Stimulated activated naive B cell treated with anti-CD40 and anti-IgM and Interleukin-4, amounts not matched to agents 10 μg/mL and 1 μg/mL and 100 μg/mL, for 72 hours (primary cell): ENCODE measurements around the gene PNMT.

Experiments used
- ATAC-seq, 2 donors: fragments of 150-1000 bp; cut with Tn5 transposase; replicated peaks; 2 replicates each; pipeline ENCODE4 v1.10.0; 2021; ENCODE audit warnings: moderate library complexity in 1 of 2
- DNase-seq: peaks from one replicate; pipeline ENCODE4 v3.0.0; 2021
- H3K27ac Mint-ChIP-seq: one replicate; pipeline ENCODE4 v1.8.0; 2022; ENCODE audit warnings: mild to moderate bottlenecking, mixed read lengths
- H3K27me3 Mint-ChIP-seq, 2 donors: one replicate each; pipeline ENCODE4 v1.8.0; 2022; ENCODE audit warnings: mixed read lengths in 2 of 2
- H3K36me3 Mint-ChIP-seq, 2 donors: one replicate each; pipeline ENCODE4 v1.8.0; 2022; ENCODE audit warnings: mixed read lengths in 2 of 2, mild to moderate bottlenecking in 1 of 2
- H3K4me1 Mint-ChIP-seq, 2 donors: one replicate each; pipeline ENCODE4 v1.8.0; 2022; ENCODE audit warnings: mixed read lengths in 2 of 2, mild to moderate bottlenecking in 1 of 2
- H3K4me3 Mint-ChIP-seq, 2 donors: one replicate each; pipeline ENCODE4 v1.8.0; 2022; ENCODE audit warnings: mild to moderate bottlenecking in 2 of 2, mixed read lengths in 2 of 2, moderate library complexity in 1 of 2
- H3K9me3 Mint-ChIP-seq, 2 donors: one replicate each; pipeline ENCODE4 v1.8.0; 2022; ENCODE audit warnings: mixed read lengths in 2 of 2, mild to moderate bottlenecking in 1 of 2

Gene PNMT

GRCh38 chr17:39653662-39654331, 14.5 kb upstream of the PNMT start:
- no peaks in the 10 kb centered on the region for H3K27me3 Mint-ChIP-seq
- H3K4me3 Mint-ChIP-seq, result no peak overlapping the region
- ATAC-seq (peak; percentile 83 to 86), DNase-seq (no peak)
- no peak overlapping the region for H3K27ac Mint-ChIP-seq
- H3K36me3 Mint-ChIP-seq, result peaks cover 29 to 53% of the 10 kb centered on the region in 2 donors
- peaks cover 39 to 76% of the 10 kb centered on the region in 2 donors for H3K4me1 Mint-ChIP-seq
- no peaks in the 10 kb centered on the region for H3K9me3 Mint-ChIP-seq

DNA sequence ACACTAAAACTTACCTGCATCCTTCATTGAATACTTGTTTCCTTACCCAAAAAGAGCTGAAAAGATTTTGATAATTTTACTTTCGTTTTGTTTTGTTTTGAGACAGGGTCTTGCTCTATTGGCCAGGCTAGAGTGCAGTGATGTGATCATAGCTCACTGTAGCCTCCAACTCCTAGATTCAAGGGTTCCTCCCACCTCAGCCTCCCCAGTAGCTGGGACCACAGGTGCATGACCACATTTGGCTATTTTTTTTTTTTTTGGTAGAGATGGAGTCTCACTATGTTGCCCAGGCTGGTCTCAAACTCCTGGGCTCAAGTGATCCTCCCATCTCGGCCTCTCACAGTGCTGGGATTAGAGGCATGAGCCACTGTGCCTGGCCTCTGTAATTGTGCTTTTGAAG, 13.1 kb upstream of the PNMT start:
- ATAC-seq (no peak), DNase-seq (no peak)
- H3K4me1 Mint-ChIP-seq, result peaks cover 49 to 82% of the 10 kb centered on the region in 2 donors
- H3K36me3 Mint-ChIP-seq, result peaks cover 26 to 56% of the 10 kb centered on the region in 2 donors
- no peaks in the 10 kb centered on the region for H3K27me3 Mint-ChIP-seq
- H3K9me3 Mint-ChIP-seq, result no peaks in the 10 kb centered on the region
- no peak overlapping the region for H3K27ac Mint-ChIP-seq
- no peak overlapping the region for H3K4me3 Mint-ChIP-seq

DNA sequence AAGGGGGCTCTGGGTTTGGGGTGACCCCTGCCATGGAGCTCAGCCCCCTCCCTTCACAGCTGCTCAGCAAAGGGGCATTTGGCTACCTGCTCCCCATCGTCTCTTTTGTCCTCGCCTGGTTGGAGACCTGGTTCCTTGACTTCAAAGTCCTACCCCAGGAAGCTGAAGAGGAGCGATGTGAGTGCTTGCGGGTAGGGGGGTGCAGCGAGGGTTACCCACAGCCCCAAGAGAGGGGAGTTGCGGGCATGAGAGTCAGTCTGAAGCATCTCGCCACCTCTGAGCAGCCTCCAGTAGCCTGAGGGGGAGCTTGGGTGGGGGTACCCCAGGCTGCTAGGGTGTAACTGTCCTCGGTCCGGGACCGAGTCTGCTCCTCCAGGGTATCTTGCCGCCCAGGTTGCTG, 9.9 kb upstream of the PNMT start:
- DNase-seq (no peak), ATAC-seq (no peak)
- Mint-ChIP-seq H3K4me1 (peaks cover 49 to 81% of the 10 kb centered on the region in 2 donors), H3K27me3 (no peaks in the 10 kb centered on the region), H3K4me3 (no peak overlapping the region), H3K36me3 (peaks cover 36 to 66% of the 10 kb centered on the region in 2 donors), H3K27ac (peak overlapping the region; percentile 76), H3K9me3 (no peaks in the 10 kb centered on the region)

- ATAC-seq, result peak in 1 of 2 donors; percentile 7
- Mint-ChIP-seq H3K4me3 (peak overlapping the region in 1 of 2 donors; percentile 67), H3K9me3 (no peaks in the 10 kb centered on the region), H3K27ac (peak overlapping the region; percentile 88), H3K27me3 (no peaks in the 10 kb centered on the region), H3K36me3 (peaks cover 34 to 66% of the 10 kb centered on the region in 2 donors), H3K4me1 (peaks cover 46 to 79% of the 10 kb centered on the region in 2 donors)
- DNase-seq, result no peak
Observed at GRCh38 chr17:39658760-39659159, 9.5 kb upstream of the PNMT start.

DNA sequence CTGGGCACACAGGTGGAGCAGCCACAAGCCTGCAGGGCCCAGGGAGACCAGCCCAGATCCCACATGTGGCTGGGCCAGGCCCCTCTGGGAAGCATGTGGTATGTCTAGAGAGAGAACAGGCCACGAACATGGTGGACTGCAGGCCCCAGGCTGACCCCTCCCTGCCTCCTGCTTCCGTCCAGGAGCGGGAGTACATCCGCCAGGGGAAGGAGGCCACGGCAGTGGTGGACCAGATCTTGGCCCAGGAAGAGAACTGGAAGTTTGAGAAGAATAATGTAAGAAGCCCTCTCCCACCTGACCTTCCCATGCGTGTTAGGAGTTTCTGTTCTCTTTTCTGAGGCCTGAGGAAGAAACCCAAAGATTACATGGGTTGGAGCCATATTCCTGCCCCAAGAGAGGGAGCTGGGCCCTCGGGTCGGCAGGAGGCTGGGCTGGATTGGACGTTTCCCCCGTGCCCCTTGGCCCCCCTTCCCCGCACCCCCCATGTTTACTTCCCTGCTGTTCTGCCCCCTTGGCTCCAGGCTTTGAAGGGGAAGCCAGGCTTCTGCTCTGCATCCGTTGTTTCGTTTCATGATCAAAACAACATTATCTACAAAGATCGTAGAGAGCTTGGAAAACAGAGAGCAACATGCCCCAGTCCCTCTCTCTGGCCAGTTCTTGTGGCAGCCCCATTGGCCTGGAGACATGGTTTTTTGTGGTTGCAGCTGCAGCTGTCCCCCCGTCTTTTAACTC, 8.8 kb upstream of the PNMT start:
- no peak for DNase-seq
- Mint-ChIP-seq H3K27me3 (no peaks in the 10 kb centered on the region), H3K9me3 (no peaks in the 10 kb centered on the region), H3K4me1 (peaks cover 48 to 79% of the 10 kb centered on the region in 2 donors), H3K4me3 (peak overlapping the region; percentile 56 to 76), H3K36me3 (peaks cover 38 to 67% of the 10 kb centered on the region in 2 donors), H3K27ac (peak overlapping the region; percentile 88)
- ATAC-seq, result peak; percentile 72 to 80

GRCh38 chr17:39660011-39660360, 8.3 kb upstream of the PNMT start:
- Mint-ChIP-seq H3K4me1 (peaks cover 52 to 79% of the 10 kb centered on the region in 2 donors), H3K27ac (peak overlapping the region; percentile 88), H3K9me3 (no peaks in the 10 kb centered on the region), H3K36me3 (peaks cover 38 to 63% of the 10 kb centered on the region in 2 donors), H3K4me3 (peak overlapping the region; percentile 56 to 76), H3K27me3 (no peaks in the 10 kb centered on the region)
- no peak for DNase-seq
- ATAC-seq, result peak in 1 of 2 donors; percentile 11

GRCh38 chr17:39660397-39661385, 7.6 kb upstream of the PNMT start:
- Mint-ChIP-seq H3K9me3 (no peaks in the 10 kb centered on the region), H3K27ac (peak overlapping the region; percentile 71), H3K4me1 (peaks cover 59 to 82% of the 10 kb centered on the region in 2 donors), H3K36me3 (peaks cover 33 to 57% of the 10 kb centered on the region in 2 donors), H3K27me3 (no peaks in the 10 kb centered on the region), H3K4me3 (no peak overlapping the region)
- ATAC-seq, result no peak
- DNase-seq, result no peak

DNA sequence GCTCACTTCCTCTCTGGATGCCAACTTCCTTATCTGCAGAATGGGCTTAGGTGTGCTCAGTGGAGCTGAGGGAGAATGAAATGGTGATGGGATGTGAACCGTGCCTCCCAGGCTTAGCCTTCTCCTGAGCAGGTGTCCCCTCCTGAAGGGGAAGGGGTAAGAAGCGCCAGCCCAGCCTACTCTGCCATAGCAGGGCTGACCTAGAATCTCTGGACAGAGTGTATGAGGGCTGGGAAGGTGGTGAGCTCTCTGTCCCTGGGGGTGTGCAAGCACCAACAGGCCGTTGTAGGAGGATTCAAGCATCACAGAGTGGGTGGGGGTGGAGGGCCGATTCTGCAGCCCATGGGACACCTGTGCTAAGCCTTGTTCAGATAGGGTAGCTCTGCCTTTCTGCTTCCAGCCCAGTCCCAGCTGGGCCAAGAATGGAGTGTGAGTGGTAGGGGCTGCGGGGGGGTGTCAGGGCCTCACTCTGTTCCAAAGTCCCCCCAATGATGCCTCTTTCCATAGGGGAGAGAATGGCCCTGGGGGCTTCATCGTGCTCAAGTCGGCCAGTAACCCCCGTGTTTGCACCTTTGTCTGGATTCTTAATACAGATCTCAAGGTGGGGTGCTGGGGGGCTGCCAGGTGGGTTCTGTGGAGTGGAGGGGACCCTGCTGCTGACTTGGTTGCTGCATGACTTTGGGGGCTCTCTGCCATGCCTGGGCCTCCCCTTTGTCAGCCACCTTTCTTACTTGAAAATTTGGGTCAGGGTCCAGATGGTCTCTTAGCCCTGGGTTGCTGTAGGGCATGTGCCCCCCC, 6.3 kb upstream of the PNMT start:
- ATAC-seq (no peak), DNase-seq (no peak)
- Mint-ChIP-seq H3K36me3 (peaks cover 32 to 51% of the 10 kb centered on the region in 2 donors), H3K4me1 (peaks cover 64 to 86% of the 10 kb centered on the region in 2 donors), H3K27me3 (peaks cover 4 to 11% of the 10 kb centered on the region in 2 donors), H3K9me3 (no peaks in the 10 kb centered on the region), H3K27ac (no peak overlapping the region), H3K4me3 (no peak overlapping the region)

GRCh38 chr17:39662551-39663339, 5.5 kb upstream of the PNMT start:
- ATAC-seq, result no peak
- H3K27me3 Mint-ChIP-seq, result peaks cover 4 to 14% of the 10 kb centered on the region in 2 donors
- no peak for DNase-seq
- H3K4me1 Mint-ChIP-seq, result peaks cover 63 to 86% of the 10 kb centered on the region in 2 donors
- H3K9me3 Mint-ChIP-seq, result no peaks in the 10 kb centered on the region
- H3K27ac Mint-ChIP-seq, result no peak overlapping the region
- no peak overlapping the region for H3K4me3 Mint-ChIP-seq
- peaks cover 29 to 48% of the 10 kb centered on the region in 2 donors for H3K36me3 Mint-ChIP-seq

GRCh38 chr17:39663340-39663687, 4.9 kb upstream of the PNMT start:
- H3K27me3 Mint-ChIP-seq, result peaks cover 5 to 15% of the 10 kb centered on the region in 2 donors

GRCh38 chr17:39663688-39664580, 4.3 kb upstream of the PNMT start:
- no peak overlapping the region for H3K4me3 Mint-ChIP-seq
- H3K9me3 Mint-ChIP-seq, result no peaks in the 10 kb centered on the region
- DNase-seq, result no peak
- peaks cover 28 to 36% of the 10 kb centered on the region in 2 donors for H3K36me3 Mint-ChIP-seq
- H3K27me3 Mint-ChIP-seq, result peaks cover 10 to 22% of the 10 kb centered on the region in 2 donors
- peak overlapping the region; percentile 62 for H3K27ac Mint-ChIP-seq
- ATAC-seq, result no peak
- peaks cover 58 to 86% of the 10 kb centered on the region in 2 donors for H3K4me1 Mint-ChIP-seq

More at GRCh38 chr17:39663340-39663687, 4.9 kb upstream of the PNMT start:
- Mint-ChIP-seq H3K36me3 (peaks cover 27 to 42% of the 10 kb centered on the region in 2 donors), H3K4me3 (no peak overlapping the region), H3K27ac (no peak overlapping the region), H3K9me3 (no peaks in the 10 kb centered on the region), H3K4me1 (peaks cover 58 to 86% of the 10 kb centered on the region in 2 donors)
- DNase-seq (no peak), ATAC-seq (no peak)
